Glomerular visceral epithelial cell (primary cell): Measurements from ENCODE around the gene FEZ2.

Source experiments
- DNase-seq: peaks from one replicate; pipeline ENCODE4 v3.0.0-alpha.2; 2016; ENCODE audit errors: extremely low spot score

The FEZ2 gene

DNA sequence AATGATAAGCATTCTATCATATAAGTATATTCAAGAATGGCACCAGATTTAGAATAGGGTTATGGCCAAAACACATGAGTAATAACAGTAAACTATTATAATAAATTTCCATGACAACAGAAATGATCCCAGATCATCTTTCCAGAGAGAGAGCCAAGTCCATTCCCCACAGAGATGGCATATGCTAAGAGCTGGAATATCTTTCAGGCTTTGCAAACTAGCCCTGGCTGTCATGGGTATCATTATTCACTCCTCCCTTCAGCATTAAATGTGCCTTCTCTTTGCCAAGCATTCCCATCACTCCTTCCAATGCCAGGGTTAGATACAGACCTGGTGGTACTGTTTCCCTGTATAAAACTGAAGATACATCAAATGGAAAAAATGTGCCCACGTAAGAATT lies 10.9 kb downstream of the FEZ2 start:
- DNase-seq: no peak

GRCh38 chr2:36586672-36587071 lies 11.3 kb downstream of the FEZ2 start:
- no peak for DNase-seq

GRCh38 chr2:36584148-36584794 lies 13.7 kb downstream of the FEZ2 start:
- DNase-seq: no peak

- DNase-seq: no peak
Measured at GRCh38 chr2:36582951-36583350, 15.0 kb downstream of the FEZ2 start.

DNA sequence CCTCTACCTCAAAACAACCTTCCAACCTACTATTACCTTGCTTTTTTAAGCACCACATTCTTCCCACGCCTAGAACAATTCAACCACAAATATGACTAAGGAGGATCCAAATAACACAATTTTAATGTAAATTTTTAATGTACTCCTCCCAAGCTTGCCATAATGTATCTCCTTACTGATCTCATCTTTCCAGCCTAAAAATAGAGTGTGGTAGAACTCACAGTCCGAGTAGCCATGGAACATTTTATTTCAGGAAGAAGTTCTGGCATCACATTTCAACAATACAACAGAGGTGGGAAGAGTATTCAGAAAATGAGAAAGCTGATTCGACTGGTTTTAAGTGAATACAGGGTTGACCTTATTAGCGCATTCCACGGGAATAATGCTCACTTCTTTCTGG lies 15.4 kb downstream of the FEZ2 start:
- no peak for DNase-seq

DNA sequence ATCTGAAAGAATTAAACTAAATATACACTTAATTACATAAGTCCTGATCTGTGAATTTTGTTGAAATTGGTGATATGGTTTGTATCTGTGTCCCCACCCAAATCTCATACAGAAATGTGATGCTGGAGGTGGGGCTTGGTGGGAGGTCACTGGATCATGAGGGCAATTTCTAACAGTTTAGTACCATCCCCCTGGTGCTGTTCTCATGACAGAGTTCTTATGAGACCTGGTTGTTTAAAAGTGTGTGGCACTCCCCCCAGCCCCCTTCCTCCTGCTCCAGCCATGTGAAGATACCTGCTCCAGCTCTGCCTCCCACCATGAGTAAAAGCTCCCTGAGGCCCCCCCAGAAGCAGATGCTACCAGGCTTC lies 18.7 kb downstream of the FEZ2 start:
- no peak for DNase-seq

DNA sequence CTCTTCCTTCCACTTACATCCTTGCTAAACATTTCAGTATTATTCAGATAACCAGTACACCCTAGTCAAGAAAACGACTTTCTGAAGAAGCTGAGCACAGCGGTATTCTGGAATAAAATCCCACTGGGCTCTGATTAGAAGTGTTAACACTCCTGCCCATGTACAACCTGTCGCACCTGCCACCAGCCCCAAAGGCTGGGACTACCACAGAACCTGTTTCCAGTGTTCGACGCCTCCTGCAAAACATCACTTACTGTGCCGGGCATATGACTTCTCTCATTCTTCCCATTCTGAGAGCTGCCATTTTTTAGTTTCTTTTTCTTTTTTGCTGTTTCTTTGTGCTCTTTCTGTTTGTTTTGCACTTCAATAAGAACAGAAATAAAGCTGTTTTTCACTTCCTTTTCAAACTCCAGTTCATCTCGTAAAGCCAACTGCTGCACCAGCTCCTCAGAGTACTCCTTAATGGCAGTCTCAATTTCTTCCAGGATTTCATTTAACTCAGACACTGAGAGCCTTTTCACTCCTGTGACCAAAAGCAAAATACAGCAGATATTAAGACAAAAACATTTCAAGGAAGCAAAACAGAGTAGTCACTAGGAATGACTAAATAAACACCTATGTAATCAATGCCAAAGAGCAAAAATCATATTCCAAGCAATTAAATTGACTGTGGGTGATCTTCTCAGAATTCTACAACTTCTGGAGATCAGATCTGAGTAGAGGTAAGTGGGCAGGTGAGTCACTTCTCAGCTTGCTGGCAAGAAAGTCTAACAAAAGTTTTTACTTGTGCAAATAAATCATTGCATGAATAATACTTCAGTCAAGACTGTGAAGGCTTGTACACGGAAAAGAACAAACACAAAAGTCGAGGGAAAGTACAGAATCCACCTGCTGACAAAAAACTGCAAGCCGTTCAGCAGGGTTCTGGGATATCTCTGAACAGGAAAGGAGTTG lies 19.3 kb downstream of the FEZ2 start:
- no peak for DNase-seq

DNA sequence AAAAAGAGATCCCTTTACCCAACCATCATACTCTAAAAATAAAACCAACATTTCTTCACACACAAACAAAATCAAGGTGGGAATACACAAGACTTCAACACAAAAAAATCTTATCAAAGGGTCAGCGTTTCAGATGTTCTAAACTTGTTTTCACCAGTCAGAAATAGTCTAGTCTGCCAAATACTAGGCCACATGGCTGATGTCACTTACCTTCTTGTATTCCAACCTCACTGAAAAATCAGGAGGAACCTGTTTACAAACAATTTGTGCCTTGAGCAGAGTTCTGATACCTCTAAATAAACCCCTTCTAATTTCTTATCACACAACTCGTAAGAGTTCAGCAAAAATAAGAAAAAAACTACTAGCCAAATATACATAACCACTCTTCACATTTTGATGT lies 20.1 kb downstream of the FEZ2 start:
- DNase-seq: no peak

DNA sequence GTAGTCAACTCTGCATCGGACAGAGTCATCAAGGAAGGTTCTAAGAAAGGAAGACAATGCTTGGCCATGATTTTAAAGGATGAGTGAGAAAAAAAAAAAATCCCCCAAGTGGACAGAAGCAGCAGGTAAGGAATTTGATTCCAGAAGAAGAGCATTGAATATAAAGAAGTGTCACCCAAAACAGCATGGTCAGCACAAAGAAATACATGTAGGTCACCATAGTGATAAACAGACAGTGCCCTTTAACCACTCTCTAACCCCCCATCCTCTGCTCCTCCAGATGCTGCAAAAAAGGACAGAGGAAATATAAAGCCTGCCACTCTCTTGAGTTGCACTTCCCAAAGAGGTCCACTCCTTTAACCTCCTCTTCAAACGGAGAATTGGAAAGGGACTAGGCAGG lies 23.4 kb downstream of the FEZ2 start:
- DNase-seq: no peak

GRCh38 chr2:36573165-36573564 lies 24.8 kb downstream of the FEZ2 start:
- no peak for DNase-seq

- DNase-seq: no peak
Measured at GRCh38 chr2:36572719-36573059, 25.3 kb downstream of the FEZ2 start.

DNA sequence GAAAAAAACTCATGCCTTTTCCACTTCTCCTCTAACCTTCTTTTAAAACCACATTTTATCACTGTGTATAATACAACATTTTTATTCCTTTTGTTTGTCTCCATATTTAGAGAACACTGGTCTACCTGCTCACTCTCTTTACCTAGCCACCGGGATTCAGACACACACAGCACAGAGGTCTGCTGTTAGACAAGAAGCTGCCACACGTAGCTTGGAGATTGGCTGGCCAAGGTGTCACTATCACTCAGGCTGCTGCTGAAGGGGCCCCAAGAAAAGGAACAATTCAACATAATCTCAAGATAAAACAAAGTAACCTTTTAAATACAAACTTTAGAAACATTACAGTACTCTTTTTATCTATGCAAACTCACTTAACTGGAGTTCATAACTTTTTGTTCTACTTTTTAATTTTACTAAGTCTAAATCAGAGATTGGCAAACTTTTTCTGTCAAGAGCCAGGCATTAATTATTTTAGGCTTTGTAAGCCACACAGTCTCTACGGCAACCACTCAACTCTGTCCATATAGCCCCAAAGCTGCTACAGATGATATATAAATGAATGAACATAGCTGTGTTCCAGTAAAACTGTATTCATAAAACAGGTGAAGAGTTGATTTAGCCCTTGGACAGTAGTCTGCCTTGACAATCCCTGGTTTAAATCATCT lies 25.8 kb downstream of the FEZ2 start:
- no peak for DNase-seq

- DNase-seq: no peak
Measured at GRCh38 chr2:36570416-36570815, 27.6 kb downstream of the FEZ2 start.

GRCh38 chr2:36569267-36569856 lies 28.6 kb downstream of the FEZ2 start:
- no peak for DNase-seq

- DNase-seq: no peak
Measured at GRCh38 chr2:36568516-36569246, 29.3 kb downstream of the FEZ2 start.

DNA sequence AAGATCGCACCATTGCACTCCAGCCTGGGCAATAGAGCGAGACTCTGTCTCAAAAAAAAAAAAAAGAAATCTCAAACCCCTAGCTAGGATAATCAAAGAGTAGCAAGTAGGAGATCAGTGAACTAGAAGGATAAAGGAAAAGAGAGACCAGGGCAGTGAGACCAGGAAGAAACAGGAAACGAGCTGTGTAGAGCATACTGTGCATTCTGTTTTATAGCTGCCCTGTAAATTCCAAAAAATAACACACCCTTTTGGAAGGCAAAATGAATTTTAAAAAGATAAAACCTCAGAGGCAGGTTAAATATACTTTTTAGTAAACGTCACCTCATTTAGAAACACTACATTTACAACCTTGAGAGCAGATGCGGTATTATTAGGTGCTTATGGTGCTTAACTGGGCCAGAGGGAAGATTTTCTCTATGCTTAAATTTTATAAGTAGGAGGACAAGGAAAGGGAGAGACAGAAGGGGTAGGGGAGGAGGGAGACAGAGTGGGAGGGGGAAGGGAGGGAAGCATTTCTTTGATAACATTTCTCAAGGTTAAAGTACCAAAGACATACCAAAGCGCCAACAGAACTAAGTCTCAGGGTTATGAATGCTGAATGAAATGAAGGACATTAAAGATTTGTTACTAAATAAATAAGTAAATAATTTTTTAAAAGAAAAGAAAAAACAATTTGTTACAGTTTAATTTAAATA lies 30.1 kb downstream of the FEZ2 start:
- DNase-seq: no peak

- DNase-seq: no peak
Measured at GRCh38 chr2:36566887-36567286, 31.1 kb downstream of the FEZ2 start.

DNA sequence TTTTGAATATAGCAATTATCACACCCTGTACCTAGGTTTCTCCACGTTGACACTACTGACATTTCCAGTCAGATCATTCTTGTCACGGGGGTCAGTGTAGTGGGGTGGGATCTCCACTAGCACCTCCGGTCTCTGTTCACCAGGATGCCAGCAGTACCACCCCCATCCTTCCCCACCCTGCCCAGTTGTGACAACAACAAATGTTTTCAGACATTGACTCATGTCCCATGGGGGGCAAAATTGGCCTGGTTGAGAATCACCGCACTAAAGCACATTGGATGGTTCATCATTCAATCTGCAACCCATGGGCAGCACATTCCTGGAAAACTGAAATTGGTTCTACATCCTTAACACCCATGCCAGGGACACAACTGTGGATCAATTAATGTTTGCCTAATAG lies 32.3 kb downstream of the FEZ2 start:
- DNase-seq: no peak

GRCh38 chr2:36564377-36564930 lies 33.5 kb downstream of the FEZ2 start:
- no peak for DNase-seq

DNA sequence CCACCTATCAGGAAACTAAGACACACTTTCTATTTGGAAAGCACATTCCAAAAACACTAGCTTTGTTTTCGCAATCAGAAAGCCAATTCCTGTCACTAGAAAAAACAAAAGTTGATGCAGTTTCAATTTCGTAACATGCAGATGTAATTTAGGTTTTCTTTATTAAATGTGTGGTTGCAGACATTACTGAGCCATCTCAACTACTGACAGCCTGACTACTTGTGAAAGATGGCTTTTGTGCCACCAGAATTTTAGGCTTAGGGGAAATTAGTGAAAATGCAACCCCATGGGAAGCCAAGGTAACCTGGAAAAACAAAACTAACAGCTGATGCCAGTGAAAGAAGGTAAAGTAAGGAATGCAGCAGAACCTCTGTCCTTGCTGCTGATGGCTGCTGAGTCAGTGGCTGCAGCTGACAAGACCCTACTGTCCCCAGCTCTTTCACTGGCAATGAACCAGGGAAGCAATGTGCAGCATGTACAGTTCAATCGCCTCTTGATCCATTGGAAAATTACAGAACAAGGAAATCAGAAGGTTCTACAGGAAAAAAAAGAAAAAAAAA lies 34.9 kb downstream of the FEZ2 start:
- no peak for DNase-seq

GRCh38 chr2:36562240-36562639 lies 35.7 kb downstream of the FEZ2 start:
- DNase-seq: peak; percentile 25
